Mammary epithelial cell (primary cell): ENCODE measurements around the gene GUCY1A1.

Experiments used
- EZH2 ChIP-seq: IDR thresholded peaks from 2 replicates; pipeline ENCODE4 v1.6.1; 2012; ENCODE audit warnings: low read length, inconsistent platforms, borderline replicate concordance
- TF ChIP-seq, protein P1 (sequence below), 2 donors: IDR thresholded peaks in 1 of 2; conservative IDR thresholded peaks in 1 of 2; 2 replicates each; pipeline ENCODE4 v1.5.1; 2011 to 2012; ENCODE audit warnings: inconsistent platforms in 2 of 2, low read length in 2 of 2, mild to moderate bottlenecking in 2 of 2, control low read depth in 1 of 2, low read depth in 1 of 2; ENCODE audit not compliant: insufficient read depth in 1 of 2; ENCODE audit errors: extremely low read depth in 1 of 2

DNA sequence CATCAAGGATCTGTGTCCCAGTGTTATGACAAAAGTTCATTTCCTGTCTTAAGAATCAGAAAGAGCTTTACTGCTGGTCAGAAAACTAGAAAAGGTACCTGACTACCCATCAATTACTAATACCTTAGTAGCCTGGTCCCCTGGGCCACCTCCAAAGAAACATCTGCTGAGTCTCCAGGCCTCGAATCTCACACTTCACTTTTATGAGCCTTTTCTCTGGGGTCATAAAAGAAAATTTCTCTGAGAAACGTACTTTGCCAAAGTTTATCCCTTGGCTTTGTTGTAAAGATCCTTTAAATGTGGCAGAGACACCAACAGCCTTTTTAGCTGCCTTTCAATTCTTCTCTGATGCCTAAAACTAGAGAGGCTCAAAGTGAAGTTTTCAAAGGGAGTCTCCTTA lies 17.8 kb downstream of the GUCY1A1 start:
- TF ChIP-seq, protein P1, sequence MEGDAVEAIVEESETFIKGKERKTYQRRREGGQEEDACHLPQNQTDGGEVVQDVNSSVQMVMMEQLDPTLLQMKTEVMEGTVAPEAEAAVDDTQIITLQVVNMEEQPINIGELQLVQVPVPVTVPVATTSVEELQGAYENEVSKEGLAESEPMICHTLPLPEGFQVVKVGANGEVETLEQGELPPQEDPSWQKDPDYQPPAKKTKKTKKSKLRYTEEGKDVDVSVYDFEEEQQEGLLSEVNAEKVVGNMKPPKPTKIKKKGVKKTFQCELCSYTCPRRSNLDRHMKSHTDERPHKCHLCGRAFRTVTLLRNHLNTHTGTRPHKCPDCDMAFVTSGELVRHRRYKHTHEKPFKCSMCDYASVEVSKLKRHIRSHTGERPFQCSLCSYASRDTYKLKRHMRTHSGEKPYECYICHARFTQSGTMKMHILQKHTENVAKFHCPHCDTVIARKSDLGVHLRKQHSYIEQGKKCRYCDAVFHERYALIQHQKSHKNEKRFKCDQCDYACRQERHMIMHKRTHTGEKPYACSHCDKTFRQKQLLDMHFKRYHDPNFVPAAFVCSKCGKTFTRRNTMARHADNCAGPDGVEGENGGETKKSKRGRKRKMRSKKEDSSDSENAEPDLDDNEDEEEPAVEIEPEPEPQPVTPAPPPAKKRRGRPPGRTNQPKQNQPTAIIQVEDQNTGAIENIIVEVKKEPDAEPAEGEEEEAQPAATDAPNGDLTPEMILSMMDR (conservative IDR thresholded peaks at IDR 0.05 in 1 of 2, IDR thresholded peaks at IDR 0.05 in 1 of 2; ENCODE audit: extremely low read depth in 1 of 2, insufficient read depth in 1 of 2, low read depth in 1 of 2, low read length in 2 of 2): no peak
- TF ChIP-seq EZH2: no peak
